ES-I3 (cell line): ENCODE results near the gene PHLPP1.

ENCODE experiments used
- H3K36me3 ChIP-seq: 2 replicates; pipeline ENCODE4 v1.6.1; 2013; ENCODE audit warnings: mild to moderate bottlenecking, low read length, control low read depth, moderate library complexity; ENCODE audit not compliant: insufficient read depth
- H3K4me1 ChIP-seq: 2 replicates; pipeline ENCODE4 v1.6.1; 2013; ENCODE audit warnings: mild to moderate bottlenecking, control low read depth, low read length; ENCODE audit not compliant: insufficient read depth
- H3K9ac ChIP-seq: 2 replicates; pipeline ENCODE4 v1.6.1; 2013; ENCODE audit warnings: low read depth, mild to moderate bottlenecking, low read length, moderate library complexity
- H3K9me3 ChIP-seq: 2 replicates; pipeline ENCODE4 v1.6.1; 2013; ENCODE audit warnings: mild to moderate bottlenecking, low read length, moderate library complexity; ENCODE audit not compliant: control insufficient read depth, insufficient read depth

PHLPP1 gene

DNA sequence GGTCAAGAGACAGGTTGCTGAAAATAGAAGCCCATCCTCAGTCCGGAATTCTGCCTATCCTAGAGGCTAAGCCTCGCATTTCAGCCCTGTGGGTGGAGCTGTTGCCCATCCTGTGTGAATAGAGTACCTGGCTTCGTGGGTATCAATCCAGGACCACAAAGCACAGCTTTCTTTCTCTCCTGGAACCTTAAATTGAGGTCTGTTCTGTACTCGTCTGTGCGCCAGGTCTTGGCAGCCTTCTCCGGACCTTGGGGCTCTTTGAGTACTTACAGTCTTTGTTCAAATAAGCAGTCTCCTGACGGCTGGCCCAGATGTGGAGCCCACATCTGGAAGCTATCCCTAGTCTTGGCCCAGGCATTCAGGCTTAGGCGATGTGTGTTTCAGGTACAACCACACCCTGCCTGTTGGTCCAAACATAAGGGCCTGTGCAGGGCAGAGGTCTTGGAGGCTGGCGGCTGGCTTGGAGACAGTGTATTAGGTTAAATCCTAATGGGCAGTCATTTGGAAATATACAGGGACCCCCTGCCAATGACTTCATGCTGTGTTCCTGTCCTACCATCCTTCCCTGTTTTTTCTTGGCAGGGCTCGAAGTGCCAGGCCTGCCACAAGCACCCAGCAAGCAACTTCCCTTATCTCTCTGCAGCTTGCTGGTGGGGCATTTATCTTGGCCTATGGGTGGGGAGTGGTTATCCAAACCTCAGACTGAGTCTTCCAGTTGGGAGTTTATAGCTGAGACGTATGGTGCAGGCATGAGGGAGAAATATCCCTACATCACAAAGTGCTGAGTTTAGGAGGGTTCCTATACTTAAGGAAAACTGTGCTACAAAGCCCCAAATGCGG, 310.1 kb downstream of the PHLPP1 start:
- H3K4me1 ChIP-seq = no peaks in the 10 kb centered on the region
- no peaks in the 10 kb centered on the region for H3K9me3 ChIP-seq
- H3K36me3 ChIP-seq = no peaks in the 10 kb centered on the region
- H3K9ac ChIP-seq = no peak overlapping the region

GRCh38 chr18:63028380-63028779, 313.0 kb downstream of the PHLPP1 start:
- no peaks in the 10 kb centered on the region for H3K9me3 ChIP-seq
- H3K9ac ChIP-seq = no peak overlapping the region
- H3K36me3 ChIP-seq = no peaks in the 10 kb centered on the region
- no peaks in the 10 kb centered on the region for H3K4me1 ChIP-seq
